Heart right ventricle (tissue), 16 donors: ENCODE results near the gene GLIPR1L1. TPM values are rescaled to one million over a fixed set of nuclear protein-coding genes. Genes with fewer than 3 reads are reported as not detected.

Experiments used
- ATAC-seq, 8 donors: fragments of 200-7000 bp; cut with Tn5 transposase; one replicate each; pipeline ENCODE4 v1.9.1; 2020; ENCODE audit warnings: mild to moderate bottlenecking in 8 of 8, moderate library complexity in 8 of 8, moderate number of reproducible peaks in 1 of 8
- DNase-seq, 2 donors: peaks; one replicate each; pipeline ENCODE4 v3.0.0-alpha.2; 2020
- H3K27ac ChIP-seq, 10 donors: fragments of 200-600 bp; sonication (generic) in 2 of 10; one replicate each; pipeline versions ENCODE4 v1.5.0 to v1.8.0; 2020 to 2022; ENCODE audit warnings: mild to moderate bottlenecking in 3 of 10
- H3K27me3 ChIP-seq, 7 donors: fragments of 200-600 bp; one replicate each; pipeline ENCODE4 v1.8.0; 2021 to 2022; ENCODE audit warnings: mild to moderate bottlenecking in 2 of 7
- H3K36me3 ChIP-seq, 9 donors: fragments of 200-600 bp; sonication (generic) in 1 of 9; one replicate each; pipeline versions ENCODE4 v1.5.0 to v1.8.0; 2020 to 2022; ENCODE audit warnings: mild to moderate bottlenecking in 2 of 9
- H3K4me1 ChIP-seq, 9 donors: fragments of 200-600 bp; sonication (generic) in 1 of 9; one replicate each; pipeline versions ENCODE4 v1.5.0 to v1.8.0; 2020 to 2022; ENCODE audit warnings: mild to moderate bottlenecking in 4 of 9
- H3K4me3 ChIP-seq, 10 donors: fragments of 200-600 bp; sonication (generic) in 2 of 10; one replicate each; pipeline versions ENCODE4 v1.5.0 to v1.8.0; 2020 to 2022; ENCODE audit warnings: mild to moderate bottlenecking in 7 of 10, moderate library complexity in 2 of 10
- H3K9me3 ChIP-seq, 11 donors: fragments of 200-600 bp in 10 of 11; sonication (generic) in 2 of 11; one replicate each; pipeline versions ENCODE4 v1.5.0 to v1.8.0; 2013 to 2022; ENCODE audit warnings: mild to moderate bottlenecking in 2 of 11, control low read depth in 1 of 11, moderate library complexity in 1 of 11
- CTCF ChIP-seq, 9 donors: fragments of 200-600 bp; sonication (generic) in 2 of 9; IDR thresholded peaks; one replicate each; pipeline versions ENCODE4 v1.5.0 to v1.8.0; 2021 to 2022; ENCODE audit warnings: antibody characterized with exemption in 9 of 9, mild to moderate bottlenecking in 5 of 9, moderate library complexity in 1 of 9
- WGBS, 2 donors: extraction: QIAGEN DNeasy Blood & Tissue Kit; methylation state at CpG; one replicate each; pipeline ENCODE4 v1.1.7; 2013; ENCODE audit warnings: inconsistent platforms in 1 of 2; 5-methylcytosine and 5-hydroxymethylcytosine counted together
- intact Hi-C, 10 donors: fragments of 100-400 bp; cut with DNase I; formaldehyde crosslinking; loops; one replicate each; pipeline versions ENCODE4 v1.11.1 to v1.14.2; 2022
- polyA plus RNA-seq, 2 donors: library from polyadenylated mRNA; stranded (reverse); fragments of 200-250 nt; gene quantifications; one replicate each; pipeline ENCODE4 v1.2.3, GENCODE V29; 2013
- total RNA-seq, 10 donors: library from RNA; stranded (reverse); fragmentation: NEBNext Ultra II Directional in 3 of 10; extraction: Animal tissue kit (Norgen Biotek cat#: 25700) in 3 of 10; gene quantifications; one replicate each; pipeline versions ENCODE4 v1.2.1 to v1.2.4, GENCODE V29; 2021 to 2023
- donor health status: Arrhythmogenic right ventricular cardiomyopathy.
- donor health status: ischemic (EF 13 %, LVEDD 7.1; RV severe dilation, severe dysfunction).
- donor health status: healthy with polysubstance abuse.
- donor health status: DM: no; HTN: yes; CAD: no.
- donor health status: DM: no; HTN: no; CAD: no.
- donor health status: ischemic (EF 25% LVEDD 6.9; RV normal size, moderate dysfunction).
- donor health status: ischemic (EF 25% LVEDD 5.7; RV mildly dilated, moderate dysfunction).
- donor health status: healthy.
- donor health status: DM: yes; HTN: yes; CAD: no.
- donor health status: Ischemic cardiomyopathy.
- donor health status: ischemic (EF 35%, LVEDD 5.7; RV mildly dilated, moderate dysfunction).
- donor health status: nonischemic (EF 11% LVEDD 7.7; RV severe dilation, severe dysfunction).
- donor health status: DM: yes; HTN: yes; CAD: no.
- donor health status: PGD.
- donor health status: ischemic (EF 29% LVEDD 5.4; RV normal size, mild dysfunction).
- donor health status: nonischemic (EF 23%, LVEDD 6.1; RV moderate dilation, normal function).

The GLIPR1L1 gene
- total and polyA plus RNA-seq, 12 donors: not detected

GRCh38 chr12:75361408-75361807, 26.9 kb downstream of the GLIPR1L1 start:
- peaks cover 0 to under 1% (median 0%) of the 10 kb centered on the region in 11 donors for H3K9me3 ChIP-seq
- H3K4me1 ChIP-seq: peaks cover 0 to 8% (median 0%) of the 10 kb centered on the region in 9 donors
- H3K4me3 ChIP-seq: no peak overlapping the region
- no peaks in the 10 kb centered on the region for H3K36me3 ChIP-seq
- no peaks in the 10 kb centered on the region for H3K27me3 ChIP-seq
- WGBS, 2 donors: 59 to 70% methylated on average over 1 of the region's 1 CpG
- TF ChIP-seq CTCF (IDR thresholded peaks at IDR 0.05): no peak
- intact Hi-C loops: no loop called here
- DNase-seq (no peak), ATAC-seq (no peak)
- H3K27ac ChIP-seq: no peak overlapping the region

- Histone ChIP-seq H3K27ac (no peak overlapping the region), H3K4me3 (no peak overlapping the region), H3K4me1 (peaks cover 0 to 8% (median 0%) of the 10 kb centered on the region in 9 donors), H3K27me3 (no peaks in the 10 kb centered on the region), H3K36me3 (no peaks in the 10 kb centered on the region), H3K9me3 (no peaks in the 10 kb centered on the region)
- no peak for TF ChIP-seq CTCF (IDR thresholded peaks at IDR 0.05)
- ATAC-seq: peak in 7 of 8 donors; percentile 69 to 97 (median 83)
- DNase-seq: peak in 1 of 2 donors; percentile 8
- intact Hi-C loops: no loop called here
These were observed 30.4 kb downstream of the GLIPR1L1 start for GRCh38 chr12:75364919-75365318.

- DNase-seq (no peak), ATAC-seq (no peak)
- Histone ChIP-seq H3K4me3 (no peak overlapping the region), H3K9me3 (no peaks in the 10 kb centered on the region), H3K36me3 (no peaks in the 10 kb centered on the region), H3K27me3 (no peaks in the 10 kb centered on the region), H3K27ac (no peak overlapping the region), H3K4me1 (peaks cover 0 to 8% (median 0%) of the 10 kb centered on the region in 9 donors)
- 90 to 100% methylated on average over 1 of the region's 1 CpG for WGBS, 2 donors
- intact Hi-C loops: no loop called here
- TF ChIP-seq CTCF (IDR thresholded peaks at IDR 0.05): no peak
These were observed 32.2 kb downstream of the GLIPR1L1 start for GRCh38 chr12:75366629-75367028.

- no peaks in the 10 kb centered on the region for H3K36me3 ChIP-seq
- ATAC-seq (no peak), DNase-seq (no peak)
- no peaks in the 10 kb centered on the region for H3K9me3 ChIP-seq
- intact Hi-C loops: no loop called here
- 92 to 93% methylated on average over 2 of the region's 2 CpGs for WGBS, 2 donors
- H3K27me3 ChIP-seq: no peaks in the 10 kb centered on the region
- TF ChIP-seq CTCF (IDR thresholded peaks at IDR 0.05): no peak
- no peak overlapping the region for H3K4me3 ChIP-seq
- H3K4me1 ChIP-seq: no peaks in the 10 kb centered on the region
- H3K27ac ChIP-seq: no peak overlapping the region
These were observed 40.5 kb downstream of the GLIPR1L1 start for GRCh38 chr12:75374971-75375370.
